H1 (cell line): ENCODE data around the gene KIF26B. TPM values are rescaled to one million over a fixed set of nuclear protein-coding genes. Genes with fewer than 3 reads are reported as not detected.

Source experiments
- CTCF ChIA-PET: fragments of 300-600 bp; sonication (Branson Sonifier 250); formaldehyde crosslinking; loops from one replicate; lab custom pipeline; 2021; ENCODE audit not compliant: partially characterized antibody; lab: Charles Lee
- POLR2A ChIA-PET: fragments of 300-600 bp; sonication (Branson Sonifier 250); formaldehyde crosslinking; loops from one replicate; lab custom pipeline; 2021; ENCODE audit warnings: inconsistent platforms; ENCODE audit not compliant: partially characterized antibody; lab: Charles Lee
- DNase-seq, 2 experiments: peaks; one replicate each; pipeline versions ENCODE4 v3.0.0 to v3.0.0-alpha.2; 2010 to 2022; ENCODE audit warnings: low spot score in 2 of 2, low read depth in 1 of 2, mixed read lengths in 1 of 2
- FAIRE-seq: peaks from 2 replicates; lab custom pipeline; 2011; peaks lifted over from hg19 to GRCh38; lab: Jason Lieb, UNC
- H2AFZ ChIP-seq: 2 replicates; pipeline ENCODE4 v1.8.1; 2012; ENCODE audit warnings: low read length, inconsistent platforms
- H2AK5ac ChIP-seq: 2 replicates; pipeline ENCODE4 v1.6.1; 2013; ENCODE audit warnings: low read depth, low read length
- H2BK120ac ChIP-seq: replicated peaks from 2 replicates; pipeline ENCODE3; 2013; ENCODE audit warnings: low read depth, low read length, inconsistent platforms
- H2BK12ac ChIP-seq: 2 replicates; pipeline ENCODE4 v1.6.1; 2013; ENCODE audit warnings: low read depth, low read length
- H2BK15ac ChIP-seq: 2 replicates; pipeline ENCODE4 v1.6.1; 2013; ENCODE audit warnings: low read length
- H2BK20ac ChIP-seq: 2 replicates; pipeline ENCODE4 v1.6.1; 2013; ENCODE audit warnings: low read length
- H2BK5ac ChIP-seq: 2 replicates; pipeline ENCODE4 v1.6.1; 2013; ENCODE audit warnings: low read depth, low read length
- H3K14ac ChIP-seq: 2 replicates; pipeline ENCODE4 v1.6.1; 2013; ENCODE audit warnings: inconsistent platforms; ENCODE audit not compliant: insufficient read length
- H3K18ac ChIP-seq: 2 replicates; pipeline ENCODE4 v1.6.1; 2013; ENCODE audit warnings: low read length; ENCODE audit errors: extremely low read depth
- H3K23ac ChIP-seq: 2 replicates; pipeline ENCODE4 v1.6.1; 2013; ENCODE audit warnings: inconsistent platforms; ENCODE audit not compliant: insufficient read length
- H3K23me2 ChIP-seq: 2 replicates; pipeline ENCODE4 v1.6.1; 2013; ENCODE audit warnings: low read depth, low read length
- H3K27ac ChIP-seq: 2 replicates; pipeline ENCODE4 v1.6.1; 2011; ENCODE audit warnings: low read depth, low read length, inconsistent platforms
- H3K27me3 ChIP-seq, 4 experiments: replicated peaks in 1 of 4; 1 replicate in 1 of 4; 2 replicates in 3 of 4; pipeline versions ENCODE4 v1.6.1 to v1.8.1; 2011 to 2013; ENCODE audit warnings: low read length in 3 of 4, mild to moderate bottlenecking in 3 of 4, inconsistent platforms in 2 of 4, mixed read lengths in 2 of 4, moderate library complexity in 1 of 4; ENCODE audit not compliant: control insufficient read depth in 3 of 4, insufficient read depth in 3 of 4; ENCODE audit errors: extremely low read depth in 1 of 4
- H3K36me3 ChIP-seq, 4 experiments: 2 replicates each; pipeline versions ENCODE4 v1.6.1 to v1.8.1; 2011 to 2013; ENCODE audit warnings: mild to moderate bottlenecking in 4 of 4, low read length in 3 of 4, moderate library complexity in 2 of 4, control low read depth in 1 of 4, inconsistent platforms in 1 of 4; ENCODE audit not compliant: insufficient read depth in 4 of 4, control insufficient read depth in 2 of 4
- H3K4ac ChIP-seq: replicated peaks from 2 replicates; pipeline ENCODE3; 2013; ENCODE audit warnings: low read length, low read depth, mixed read lengths, inconsistent platforms; ENCODE audit not compliant: insufficient read length
- H3K4me1 ChIP-seq, 4 experiments: replicated peaks in 1 of 4; 1 replicate in 1 of 4; 2 replicates in 3 of 4; pipeline versions ENCODE4 v1.6.1 to v1.8.1; 2011 to 2013; ENCODE audit warnings: low read length in 3 of 4, inconsistent platforms in 2 of 4, mixed read lengths in 1 of 4; ENCODE audit not compliant: insufficient read depth in 4 of 4, control insufficient read depth in 3 of 4
- H3K4me2 ChIP-seq, 2 experiments: 2 replicates each; pipeline versions ENCODE4 v1.6.1 to v1.8.1; 2011 to 2013; ENCODE audit warnings: low read depth in 2 of 2, low read length in 2 of 2, control low read depth in 1 of 2, inconsistent platforms in 1 of 2, mild to moderate bottlenecking in 1 of 2; ENCODE audit not compliant: insufficient read depth in 1 of 2
- H3K4me3 ChIP-seq, 4 experiments: fragments of 200-600, 300-600 bp in 1 of 4; sonication (generic), shearing (Covaris generic), sonication (Bioruptor Twin) in 1 of 4; 2 replicates each; pipeline versions ENCODE4 v1.5.1 to v1.8.1; 2011 to 2016; ENCODE audit warnings: low read length in 4 of 4, low read depth in 3 of 4, control low read depth in 2 of 4, inconsistent platforms in 2 of 4, mild to moderate bottlenecking in 2 of 4, mixed read lengths in 1 of 4, moderate library complexity in 1 of 4; ENCODE audit not compliant: insufficient read depth in 2 of 4; ENCODE audit errors: extremely low read depth in 1 of 4
- H3K56ac ChIP-seq: replicated peaks from 2 replicates; pipeline ENCODE3; 2013; ENCODE audit warnings: low read depth, mild to moderate bottlenecking, mixed read lengths, low read length, inconsistent platforms; ENCODE audit not compliant: insufficient read length
- H3K79me1 ChIP-seq: 2 replicates; pipeline ENCODE4 v1.6.1; 2013; ENCODE audit warnings: low read depth, low read length, control low read depth
- H3K79me2 ChIP-seq, 2 experiments: 2 replicates each; pipeline versions ENCODE4 v1.6.1 to v1.8.1; 2012 to 2013; ENCODE audit warnings: low read length in 2 of 2, mild to moderate bottlenecking in 2 of 2, inconsistent platforms in 1 of 2; ENCODE audit not compliant: insufficient read depth in 2 of 2, control insufficient read depth in 1 of 2
- H3K9ac ChIP-seq, 4 experiments: replicated peaks in 1 of 4; 1 replicate in 1 of 4; 2 replicates in 3 of 4; pipeline versions ENCODE4 v1.6.1 to v1.8.1; 2011 to 2013; ENCODE audit warnings: low read depth in 3 of 4, low read length in 3 of 4, control low read depth in 2 of 4, mild to moderate bottlenecking in 2 of 4, moderate library complexity in 2 of 4, inconsistent platforms in 1 of 4; ENCODE audit errors: extremely low read depth in 1 of 4
- H3K9me3 ChIP-seq, 2 experiments: 2 replicates each; pipeline versions ENCODE4 v1.6.1 to v1.8.1; 2012 to 2013; ENCODE audit warnings: mild to moderate bottlenecking in 2 of 2, moderate library complexity in 2 of 2, control low read depth in 1 of 2, inconsistent platforms in 1 of 2, low read depth in 1 of 2, low read length in 1 of 2, mixed read lengths in 1 of 2; ENCODE audit not compliant: insufficient read depth in 2 of 2
- H4K20me1 ChIP-seq, 2 experiments: replicated peaks in 1 of 2; 2 replicates each; pipeline versions ENCODE3 to v1.8.1; 2011 to 2013; ENCODE audit warnings: inconsistent platforms in 2 of 2, low read length in 2 of 2, mild to moderate bottlenecking in 1 of 2; ENCODE audit not compliant: insufficient read depth in 2 of 2, control insufficient read depth in 1 of 2
- H4K5ac ChIP-seq: 2 replicates; pipeline ENCODE4 v1.6.1; 2013; ENCODE audit warnings: low read length, low read depth, mixed read lengths, inconsistent platforms; ENCODE audit not compliant: insufficient read length
- H4K8ac ChIP-seq: 2 replicates; pipeline ENCODE4 v1.8.0; 2013; ENCODE audit warnings: mild to moderate bottlenecking, moderate library complexity, low read length, inconsistent platforms; ENCODE audit not compliant: insufficient read depth; ENCODE audit errors: extremely low read depth
- H4K91ac ChIP-seq: replicated peaks from 2 replicates; pipeline ENCODE3; 2013; ENCODE audit warnings: low read length, mixed read lengths, inconsistent platforms; ENCODE audit not compliant: insufficient read length
- BRCA1 ChIP-seq: IDR thresholded peaks from 2 replicates; pipeline ENCODE4 v1.6.1; 2012; ENCODE audit warnings: low read depth, low read length, improper control_type of control experiment
- CBX5 ChIP-seq: fragments of 300-800, 300-1000 bp; sonication (generic); IDR thresholded peaks from 2 replicates; pipeline ENCODE4 v1.7.1; 2016; ENCODE audit warnings: antibody characterized with exemption, low read length, low read depth
- CREB1 ChIP-seq: IDR thresholded peaks from 2 replicates; pipeline ENCODE4 v1.6.1; 2012; ENCODE audit warnings: inconsistent platforms
- CTCF ChIP-seq, 3 experiments: IDR thresholded peaks; 1 replicate in 2 of 3; 2 replicates in 1 of 3; pipeline versions ENCODE4 v1.5.1 to v1.6.1; 2011; ENCODE audit warnings: low read length in 3 of 3, mild to moderate bottlenecking in 3 of 3, inconsistent platforms in 2 of 3, low read depth in 1 of 3, moderate library complexity in 1 of 3; ENCODE audit not compliant: insufficient read depth in 1 of 3; ENCODE audit errors: control extremely low read depth in 1 of 3
- EP300 ChIP-seq, 2 experiments: IDR thresholded peaks; 1 replicate in 1 of 2; 2 replicates in 1 of 2; pipeline ENCODE4 v1.6.1; 2011 to 2012; ENCODE audit warnings: low read depth in 2 of 2, low read length in 2 of 2, mild to moderate bottlenecking in 2 of 2, borderline replicate concordance in 1 of 2, inconsistent platforms in 1 of 2, moderate library complexity in 1 of 2
- MAX ChIP-seq: IDR thresholded peaks from 2 replicates; pipeline ENCODE4 v1.6.1; 2012; ENCODE audit warnings: inconsistent platforms
- NANOG ChIP-seq: IDR thresholded peaks from 2 replicates; pipeline ENCODE4 v1.6.1; 2011; ENCODE audit warnings: low read length, low read depth, mild to moderate bottlenecking, inconsistent platforms; ENCODE audit not compliant: insufficient read depth, poor library complexity, severe bottlenecking
- POLR2AphosphoS5 ChIP-seq: IDR thresholded peaks from 2 replicates; pipeline ENCODE4 v1.6.1; 2011; ENCODE audit warnings: low read depth, low read length
- RFX5 ChIP-seq: IDR thresholded peaks from 2 replicates; pipeline ENCODE4 v1.6.1; 2011; ENCODE audit warnings: low read depth, low read length, improper control_type of control experiment, borderline replicate concordance
- USF2 ChIP-seq: IDR thresholded peaks from 2 replicates; pipeline ENCODE4 v1.6.1; 2011; ENCODE audit warnings: low read length, improper control_type of control experiment
- WGBS, 2 experiments: shearing (Covaris generic) in 1 of 2; methylation state at CpG; one replicate each; pipeline versions ENCODE4 v1.1.6 to v1.1.7; 2013 to 2015; ENCODE audit warnings: low lambda C conversion rate in 2 of 2, mixed read lengths in 2 of 2, inconsistent platforms in 1 of 2, low coverage in 1 of 2, missing lambda C conversion rate in 1 of 2; ENCODE audit not compliant: insufficient replicate concordance in 2 of 2, insufficient coverage in 1 of 2, insufficient read length in 1 of 2; ENCODE audit errors: extremely low coverage in 1 of 2, missing lambda C conversion rate in 1 of 2; 5-methylcytosine and 5-hydroxymethylcytosine counted together
- polyA plus RNA-seq, 7 experiments: library from polyadenylated mRNA; depleted of rRNA in 3 of 7; stranded (reverse) in 5 of 7; unstranded in 2 of 7; fragments of >200 nt in 5 of 7; fragments of 200-250 nt in 2 of 7; gene quantifications; 1 replicate in 5 of 7; 2 replicates in 1 of 7; 4 replicates in 1 of 7; pipeline versions ENCODE4 v1.2.1 to v1.2.3, GENCODE V29; 2011 to 2013; ENCODE audit warnings: missing spikeins in 2 of 7, mixed read lengths in 2 of 7
- total RNA-seq: library from RNA; stranded (reverse); fragmentation: NEBNext Ultra II Directional; extraction: Animal tissue kit (Norgen Biotek cat#: 25700); gene quantifications from 2 replicates; pipeline ENCODE4 v1.2.1, GENCODE V29; 2021

KIF26B gene
- total and polyA plus RNA-seq, 2 of the 8 experiments (the other 6 are each of a cell fraction or from before 2014, with no cell fraction given) = 0.06 to 0.28 TPM

GRCh38 chr1:245390975-245391374 lies 236.2 kb downstream of the KIF26B start:
- Histone ChIP-seq H3K27me3 (no peaks in the 10 kb centered on the region), H3K36me3 (no peaks in the 10 kb centered on the region), H3K56ac (no peak overlapping the region), H3K4me2 (no peak overlapping the region), H4K8ac (no peak overlapping the region), H3K4me1 (no peaks in the 10 kb centered on the region), H2AK5ac (no peak overlapping the region), H3K79me1 (no peaks in the 10 kb centered on the region), H3K4me3 (no peak overlapping the region), H2BK120ac (no peak overlapping the region), H2AFZ (no peak overlapping the region), H2BK15ac (no peak overlapping the region), H3K9me3 (no peaks in the 10 kb centered on the region), H2BK5ac (no peak overlapping the region), H3K4ac (no peak overlapping the region), H2BK12ac (no peak overlapping the region), H4K91ac (no peak overlapping the region), H3K79me2 (no peaks in the 10 kb centered on the region), H3K27ac (no peak overlapping the region), H4K20me1 (no peaks in the 10 kb centered on the region), H3K18ac (no peak overlapping the region), H2BK20ac (no peak overlapping the region), H3K23me2 (no peaks in the 10 kb centered on the region), H3K14ac (no peak overlapping the region), H4K5ac (no peak overlapping the region), H3K9ac (no peak overlapping the region), H3K23ac (no peak overlapping the region)
- 82% methylated on average over 1 of the region's 1 CpG; no CpG with 5 or more reads in 1 of the 2 experiments for WGBS, 2 experiments
- DNase-seq (no peak), FAIRE-seq (no peak)
- ChIA-PET CTCF (no interaction called here), POLR2A (no interaction called here)
- TF ChIP-seq USF2 = no peak
- no peak for TF ChIP-seq CTCF (IDR thresholded peaks at IDR 0.05; ENCODE audit: control extremely low read depth in 1 of 3, insufficient read depth in 1 of 3, low read depth in 1 of 3, low read length in 3 of 3)
- TF ChIP-seq NANOG = no peak
- TF ChIP-seq CREB1 = no peak
- TF ChIP-seq RFX5 = no peak
- no peak for TF ChIP-seq POLR2AphosphoS5
- no peak for TF ChIP-seq BRCA1
- no peak for TF ChIP-seq EP300 (IDR thresholded peaks at IDR 0.05; ENCODE audit: borderline replicate concordance in 1 of 2, low read depth in 2 of 2, low read length in 2 of 2)
- TF ChIP-seq MAX = no peak
- no peak for TF ChIP-seq CBX5
